T-cell (primary cell): ENCODE data around the gene MICAL2. TPM values are rescaled to one million over a fixed set of nuclear protein-coding genes. Genes with fewer than 3 reads are reported as not detected.
"Not testable (repeated sequence)": the region's sequence is repeated elsewhere in the genome, so short reads cannot be mapped to it uniquely, and the experiment has no call there.

Experiments
- ATAC-seq, 4 experiments: fragments of 200-7000 bp in 3 of 4; fragments of 150-1000 bp in 1 of 4; cut with Tn5 transposase; replicated peaks in 1 of 4; 1 replicate in 3 of 4; 2 replicates in 1 of 4; pipeline ENCODE4 v1.10.0; 2021; ENCODE audit warnings: moderate library complexity in 3 of 4, mild to moderate bottlenecking in 2 of 4, moderate number of reproducible peaks in 1 of 4
- CTCF ChIA-PET, 2 donors: fragments of 300-600 bp; sonication (Branson Sonifier 250); formaldehyde crosslinking; loops; one replicate each; lab custom pipeline; 2022; ENCODE audit warnings: antibody characterized with exemption in 2 of 2; lab: Charles Lee
- POLR2A ChIA-PET, 2 donors: fragments of 300-600 bp; sonication (Branson Sonifier 250); formaldehyde crosslinking; loops; one replicate each; lab custom pipeline; 2022; ENCODE audit warnings: antibody characterized with exemption in 2 of 2; lab: Charles Lee
- DNase-seq, 35 experiments: peaks; one replicate each; pipeline versions ENCODE4 v3.0.0 to v3.0.0-alpha.2; 2013 to 2023
- H3K27ac ChIP-seq: one replicate; pipeline ENCODE4 v1.5.1; 2013; ENCODE audit warnings: low read length
- H3K27me3 ChIP-seq, 2 experiments: replicated peaks in 1 of 2; 1 replicate in 1 of 2; 2 replicates in 1 of 2; pipeline versions ENCODE4 v1.6.1 to v1.7.0; 2013; ENCODE audit warnings: low read length in 1 of 2, mixed read lengths in 1 of 2; ENCODE audit not compliant: control insufficient read depth in 2 of 2, insufficient read depth in 2 of 2; ENCODE audit errors: extremely low read depth in 1 of 2
- H3K36me3 ChIP-seq, 2 donors: 1 replicate in 1 of 2; 2 replicates in 1 of 2; pipeline versions ENCODE4 v1.6.1 to v1.7.0; 2013; ENCODE audit warnings: low read length in 1 of 2; ENCODE audit not compliant: control insufficient read depth in 2 of 2, insufficient read depth in 1 of 2; ENCODE audit errors: extremely low read depth in 1 of 2
- H3K4me1 ChIP-seq, 2 experiments: 1 replicate in 1 of 2; 2 replicates in 1 of 2; pipeline versions ENCODE4 v1.6.1 to v1.7.0; 2013; ENCODE audit warnings: low read length in 2 of 2, mixed read lengths in 1 of 2; ENCODE audit not compliant: insufficient read depth in 2 of 2, control insufficient read depth in 1 of 2; ENCODE audit errors: extremely low read depth in 1 of 2
- H3K4me3 ChIP-seq, 2 donors: 1 replicate in 1 of 2; 2 replicates in 1 of 2; pipeline versions ENCODE4 v1.5.1 to v1.7.0; 2013; ENCODE audit warnings: mild to moderate bottlenecking in 2 of 2, low read length in 1 of 2, moderate library complexity in 1 of 2; ENCODE audit not compliant: control insufficient read depth in 1 of 2; ENCODE audit errors: extremely low read depth in 1 of 2
- H3K9me3 ChIP-seq: 2 replicates; pipeline ENCODE4 v1.7.0; 2013
- H3K27ac Mint-ChIP-seq, 2 donors: one replicate each; pipeline ENCODE4 v1.8.0; 2020 to 2021; ENCODE audit warnings: mild to moderate bottlenecking in 2 of 2, mixed read lengths in 2 of 2
- H3K27me3 Mint-ChIP-seq, 2 donors: one replicate each; pipeline ENCODE4 v1.8.0; 2021 to 2022; ENCODE audit warnings: mixed read lengths in 2 of 2
- H3K36me3 Mint-ChIP-seq: one replicate; pipeline ENCODE4 v1.8.0; 2021; ENCODE audit warnings: mixed read lengths
- H3K4me1 Mint-ChIP-seq, 3 donors: one replicate each; pipeline ENCODE4 v1.8.0; 2020 to 2022; ENCODE audit warnings: mixed read lengths in 3 of 3, mild to moderate bottlenecking in 1 of 3
- H3K4me3 Mint-ChIP-seq, 3 donors: one replicate each; pipeline ENCODE4 v1.8.0; 2020 to 2022; ENCODE audit warnings: mild to moderate bottlenecking in 3 of 3, mixed read lengths in 3 of 3, moderate library complexity in 3 of 3
- H3K9me3 Mint-ChIP-seq, 3 donors: one replicate each; pipeline ENCODE4 v1.8.0; 2020 to 2022; ENCODE audit warnings: mixed read lengths in 3 of 3
- WGBS: methylation state at CpG from one replicate; pipeline ENCODE4 v1.1.5; 2013; ENCODE audit warnings: missing lambda C conversion rate; ENCODE audit not compliant: insufficient coverage; 5-methylcytosine and 5-hydroxymethylcytosine counted together
- total RNA-seq, 35 experiments: library from RNA in 6 of 35; stranded (reverse) in 6 of 35; fragments of 120-200 nt in 1 of 35; gene quantifications; one replicate each; pipeline versions ENCODE4 v1.2.1 to v1.2.4 and lab custom pipeline; 2013 to 2026

Gene MICAL2
- total RNA-seq, 5 donors from 2014 or later (not counting 1 experiment from before 2014, with no cell fraction given): 13.7 to 38.7 (median 22.9) TPM

GRCh38 chr11:12142176-12142575 is 31.8 kb downstream of the MICAL2 start:
- Mint-ChIP-seq H3K9me3 (no peaks in the 10 kb centered on the region), H3K4me1 (peaks cover 54 to 61% (median 57%) of the 10 kb centered on the region in 3 donors), H3K27ac (peak overlapping the region; percentile 24 to 56), H3K27me3 (no peaks in the 10 kb centered on the region), H3K36me3 (no peaks in the 10 kb centered on the region), H3K4me3 (no peak overlapping the region)
- ChIA-PET POLR2A (no interaction called here), CTCF (interaction anchor here in 1 of 2 donors (0.6 kb wide), 1 partner anchor 94 kb away, joined by 3 read pairs; no protein-coding TSS in a partner anchor)
- Histone ChIP-seq H3K36me3 (no peaks in the 10 kb centered on the region), H3K4me3 (no peak overlapping the region), H3K27me3 (no peaks in the 10 kb centered on the region), H3K9me3 (no peaks in the 10 kb centered on the region), H3K4me1 (peaks cover 48 to 51% of the 10 kb centered on the region in 2 experiments), H3K27ac (no peak overlapping the region)
- WGBS: no CpG with 5 or more reads among the region's 2 CpGs
- no peak for ATAC-seq
- DNase-seq: no peak

DNA sequence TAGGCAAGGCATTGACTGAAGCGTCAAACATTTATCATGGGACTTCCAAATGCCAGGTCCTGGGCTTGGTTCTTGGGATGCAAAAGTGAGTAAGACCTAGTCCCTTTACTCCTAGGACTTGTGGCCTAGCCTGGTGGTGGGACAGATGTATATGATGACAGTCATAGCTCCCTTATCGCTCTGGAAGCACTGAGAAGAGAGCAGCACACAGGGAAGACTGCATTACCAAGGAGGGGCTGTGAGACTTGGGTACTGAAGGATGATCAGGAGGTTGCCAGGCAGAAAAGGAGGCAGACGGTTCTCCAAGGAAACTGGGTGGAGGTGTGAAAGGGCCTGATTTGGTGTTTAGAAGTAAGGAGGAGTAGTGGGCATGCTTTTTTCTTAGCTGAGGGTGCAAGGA is 32.5 kb downstream of the MICAL2 start:
- no peak overlapping the region for H3K4me3 ChIP-seq
- Mint-ChIP-seq H3K27ac (peak overlapping the region; percentile 57 to 76), H3K4me1 (peaks cover 54 to 56% (median 55%) of the 10 kb centered on the region in 3 donors), H3K4me3 (peak overlapping the region in 1 of 3 donors; percentile 70), H3K27me3 (no peaks in the 10 kb centered on the region), H3K9me3 (no peaks in the 10 kb centered on the region), H3K36me3 (no peaks in the 10 kb centered on the region)
- CTCF ChIA-PET: no interaction called here
- no peaks in the 10 kb centered on the region for H3K36me3 ChIP-seq
- H3K4me1 ChIP-seq: peaks cover 48 to 51% of the 10 kb centered on the region in 2 experiments
- no peaks in the 10 kb centered on the region for H3K27me3 ChIP-seq
- POLR2A ChIA-PET: interaction anchor here in 1 of 2 donors (0.6 kb wide), 1 partner anchor 83 kb away, joined by 3 read pairs; no protein-coding TSS in a partner anchor
- ATAC-seq (no peak), DNase-seq (no peak)
- H3K27ac ChIP-seq: no peak overlapping the region
- WGBS: 75% methylated on average over 2 of the region's 3 CpGs
- H3K9me3 ChIP-seq: no peaks in the 10 kb centered on the region

- H3K27me3 ChIP-seq: no peaks in the 10 kb centered on the region
- Mint-ChIP-seq H3K27ac (peak overlapping the region; percentile 73 to 76), H3K9me3 (no peaks in the 10 kb centered on the region), H3K27me3 (no peaks in the 10 kb centered on the region), H3K4me1 (peaks cover 52 to 62% (median 55%) of the 10 kb centered on the region in 3 donors), H3K4me3 (peak overlapping the region in 2 of 3 donors; percentile 5 to 70), H3K36me3 (no peaks in the 10 kb centered on the region)
- WGBS: 100% methylated on average over 1 of the region's 7 CpGs
- no peaks in the 10 kb centered on the region for H3K9me3 ChIP-seq
- DNase-seq (no peak), ATAC-seq (peak in 3 of 4 experiments; percentile 36 to 53 (median 45))
- ChIA-PET POLR2A (interaction anchor here in 1 of 2 donors (0.6 kb wide), 2 partner anchors 18 to 82 kb away, joined by 3 to 5 read pairs; no protein-coding TSS in a partner anchor), CTCF (no interaction called here)
- no peaks in the 10 kb centered on the region for H3K36me3 ChIP-seq
- H3K27ac ChIP-seq: no peak overlapping the region
- peaks cover 45 to 48% of the 10 kb centered on the region in 2 experiments for H3K4me1 ChIP-seq
- H3K4me3 ChIP-seq: no peak overlapping the region
Observed at GRCh38 chr11:12143461-12144258, 33.3 kb downstream of the MICAL2 start.

DNA sequence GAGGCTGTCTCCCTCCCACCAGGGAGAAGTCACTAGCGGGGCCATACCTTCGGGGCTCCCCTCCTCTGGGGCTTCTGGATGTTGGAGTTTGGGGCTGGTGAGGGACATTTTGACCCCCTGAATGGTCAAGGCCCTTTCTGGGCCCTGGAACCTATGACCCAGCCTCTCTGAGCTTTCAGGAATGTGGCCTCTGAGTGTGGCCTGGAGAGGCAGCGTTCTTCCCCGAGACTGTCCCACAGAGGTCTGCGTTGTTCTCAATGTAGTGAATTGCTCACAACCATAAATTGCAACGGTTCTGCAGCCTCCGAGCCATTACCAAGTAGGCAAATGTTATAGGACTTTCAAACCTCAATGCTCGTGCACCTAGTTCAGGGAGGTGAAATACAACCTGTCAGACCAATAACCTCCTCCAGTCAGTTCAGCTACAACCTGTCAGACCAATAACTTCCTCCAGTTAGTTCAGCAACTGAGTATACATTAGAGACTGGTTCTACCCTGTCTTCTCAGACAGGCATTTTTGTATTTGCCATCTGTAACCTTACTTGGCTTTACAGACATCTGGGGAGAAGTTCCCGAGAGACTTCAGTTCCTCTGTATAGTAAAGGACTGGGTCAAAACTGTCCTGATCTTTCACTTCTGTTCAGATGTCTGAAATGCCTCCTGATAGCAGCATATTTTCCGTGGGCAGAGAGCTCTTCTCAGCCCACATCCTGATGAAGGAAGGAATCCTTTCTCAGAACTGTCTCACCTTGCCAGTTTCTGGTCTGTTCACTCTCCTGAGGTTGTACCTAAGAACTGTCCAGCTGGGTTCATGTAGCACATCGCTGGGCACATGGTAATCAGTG is 34.2 kb downstream of the MICAL2 start:
- Mint-ChIP-seq H3K4me1 (peaks cover 57 to 71% (median 62%) of the 10 kb centered on the region in 3 donors), H3K27ac (peak overlapping the region; percentile 38 to 76), H3K4me3 (peak overlapping the region in 1 of 3 donors; percentile 70), H3K9me3 (no peaks in the 10 kb centered on the region), H3K36me3 (no peaks in the 10 kb centered on the region), H3K27me3 (no peaks in the 10 kb centered on the region)
- peak overlapping the region in 1 of 2 donors; percentile 33 for H3K4me3 ChIP-seq
- H3K27ac ChIP-seq: peak overlapping the region; percentile 24
- ATAC-seq (peak in 3 of 4 experiments; percentile 29 to 49 (median 46)), DNase-seq (no peak)
- H3K27me3 ChIP-seq: no peaks in the 10 kb centered on the region
- H3K4me1 ChIP-seq: peaks cover 46 to 48% of the 10 kb centered on the region in 2 experiments
- no peaks in the 10 kb centered on the region for H3K36me3 ChIP-seq
- POLR2A ChIA-PET: no interaction called here
- 78% methylated on average over 8 of the region's 11 CpGs for WGBS
- no peaks in the 10 kb centered on the region for H3K9me3 ChIP-seq
- CTCF ChIA-PET: interaction anchor here in 1 of 2 donors (0.5 kb wide), 1 partner anchor 32 kb away, joined by 7 read pairs; no protein-coding TSS in a partner anchor

DNA sequence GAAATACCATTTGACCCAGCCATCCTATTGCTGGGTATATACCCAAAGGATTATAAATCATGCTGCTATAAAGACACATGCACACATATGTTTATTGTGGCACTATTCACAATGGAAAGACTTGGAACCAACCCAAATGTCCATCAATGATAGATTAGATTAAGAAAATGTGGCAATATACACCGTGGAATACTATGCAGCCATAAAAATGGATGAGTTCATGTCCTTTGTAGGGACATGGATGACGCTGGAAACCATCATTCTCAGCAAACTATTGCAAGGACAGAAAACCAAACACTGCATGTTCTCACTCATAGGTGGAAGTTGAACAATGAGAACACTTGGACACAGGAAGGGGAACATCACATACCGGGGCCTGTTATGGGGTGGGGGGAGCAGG is 36.3 kb downstream of the MICAL2 start:
- H3K9me3 Mint-ChIP-seq, ATAC-seq, H3K36me3 Mint-ChIP-seq, H3K4me3 ChIP-seq, H3K9me3 ChIP-seq, H3K27ac ChIP-seq, DNase-seq, H3K27me3 ChIP-seq, H3K27me3 Mint-ChIP-seq, H3K4me3 Mint-ChIP-seq, CTCF ChIA-PET, H3K27ac Mint-ChIP-seq, POLR2A ChIA-PET, H3K36me3 ChIP-seq: not testable (repeated sequence)
- WGBS: no CpG with 5 or more reads among the region's 3 CpGs
- peaks cover 40 to 42% of the 10 kb centered on the region in 2 experiments for H3K4me1 ChIP-seq
- peaks cover 59 to 64% (median 64%) of the 10 kb centered on the region in 3 donors for H3K4me1 Mint-ChIP-seq

GRCh38 chr11:12147827-12148226 is 37.4 kb downstream of the MICAL2 start:
- POLR2A ChIA-PET: no interaction called here
- Mint-ChIP-seq H3K27ac (no peak overlapping the region), H3K27me3 (no peaks in the 10 kb centered on the region), H3K9me3 (no peaks in the 10 kb centered on the region), H3K36me3 (no peaks in the 10 kb centered on the region), H3K4me1 (peaks cover 53 to 63% (median 59%) of the 10 kb centered on the region in 3 donors), H3K4me3 (no peak overlapping the region)
- Histone ChIP-seq H3K4me1 (peaks cover 36 to 47% of the 10 kb centered on the region in 2 experiments), H3K27me3 (no peaks in the 10 kb centered on the region), H3K27ac (no peak overlapping the region), H3K36me3 (no peaks in the 10 kb centered on the region), H3K4me3 (no peak overlapping the region), H3K9me3 (no peaks in the 10 kb centered on the region)
- CTCF ChIA-PET: no interaction called here
- 83% methylated on average over 3 of the region's 5 CpGs for WGBS
- DNase-seq: no peak
- no peak for ATAC-seq
